Glutamatergic neuron (in vitro differentiated cells): Measurements from ENCODE around the gene ENTR1. TPM values are rescaled to one million over a fixed set of nuclear protein-coding genes. Genes with fewer than 3 reads are reported as not detected.

Source experiments
- DNase-seq: peaks from one replicate; pipeline ENCODE4 v3.0.0; 2022
- H3K27ac Mint-ChIP-seq: one replicate; pipeline ENCODE4 v1.8.0; 2020; ENCODE audit warnings: mild to moderate bottlenecking, mixed read lengths, inconsistent platforms; ENCODE audit not compliant: unreplicated experiment
- H3K27me3 Mint-ChIP-seq: one replicate; pipeline ENCODE4 v1.8.0; 2020; ENCODE audit warnings: mild to moderate bottlenecking, moderate library complexity, mixed read lengths, inconsistent platforms; ENCODE audit not compliant: unreplicated experiment
- H3K36me3 Mint-ChIP-seq: one replicate; pipeline ENCODE4 v1.8.0; 2020; ENCODE audit warnings: mild to moderate bottlenecking, mixed read lengths, inconsistent platforms; ENCODE audit not compliant: unreplicated experiment
- H3K4me1 Mint-ChIP-seq: one replicate; pipeline ENCODE4 v1.8.0; 2020; ENCODE audit warnings: mild to moderate bottlenecking, low read depth, mixed read lengths, inconsistent platforms; ENCODE audit not compliant: unreplicated experiment
- H3K4me3 Mint-ChIP-seq: one replicate; pipeline ENCODE4 v1.8.0; 2020; ENCODE audit warnings: mild to moderate bottlenecking, mixed read lengths, inconsistent platforms; ENCODE audit not compliant: unreplicated experiment
- H3K9me3 Mint-ChIP-seq: one replicate; pipeline ENCODE4 v1.8.0; 2020; ENCODE audit warnings: mild to moderate bottlenecking, moderate library complexity, mixed read lengths, inconsistent platforms; ENCODE audit not compliant: unreplicated experiment
- CTCF ChIP-seq: fragments of 200-600 bp; sonication (generic); IDR thresholded peaks from one replicate; pipeline ENCODE4 v1.5.0; 2021; ENCODE audit not compliant: partially characterized antibody, unreplicated experiment
- total RNA-seq: library from RNA; stranded (reverse); fragmentation: NEBNext Ultra II Directional; extraction: Animal tissue kit (Norgen Biotek cat#: 25700); gene quantifications from one replicate; pipeline ENCODE4 v1.2.1, GENCODE V29; 2021; ENCODE audit not compliant: unreplicated experiment

The ENTR1 gene
- total RNA-seq, 1 donor from 2014 or later: 61.2 TPM

GRCh38 chr9:136365775-136366222, 44.6 kb downstream of the ENTR1 start:
- Mint-ChIP-seq H3K4me1 (peaks cover 3% of the 10 kb centered on the region), H3K4me3 (no peak overlapping the region), H3K27ac (peak overlapping the region; percentile 33), H3K9me3 (peaks cover 6% of the 10 kb centered on the region), H3K36me3 (no peaks in the 10 kb centered on the region), H3K27me3 (peaks cover 16% of the 10 kb centered on the region)
- TF ChIP-seq CTCF: peak; percentile 4
- DNase-seq: no peak

GRCh38 chr9:136364942-136365774, 45.3 kb downstream of the ENTR1 start:
- Mint-ChIP-seq H3K27me3 (peaks cover 18% of the 10 kb centered on the region), H3K4me1 (peaks cover 2% of the 10 kb centered on the region), H3K27ac (peak overlapping the region; percentile 90), H3K9me3 (peaks cover 11% of the 10 kb centered on the region), H3K4me3 (peak overlapping the region; percentile 30), H3K36me3 (no peaks in the 10 kb centered on the region)
- peak; percentile 22 for TF ChIP-seq CTCF
- peak; percentile 91 for DNase-seq

GRCh38 chr9:136363949-136364748, 46.3 kb downstream of the ENTR1 start:
- Mint-ChIP-seq H3K27me3 (peaks cover 14% of the 10 kb centered on the region), H3K27ac (peak overlapping the region; percentile 83), H3K9me3 (peaks cover 13% of the 10 kb centered on the region), H3K4me1 (peaks cover 4% of the 10 kb centered on the region), H3K4me3 (no peak overlapping the region), H3K36me3 (no peaks in the 10 kb centered on the region)
- peak; percentile 62 for TF ChIP-seq CTCF
- no peak for DNase-seq

- H3K4me3 Mint-ChIP-seq: peak within 1 kb of the TSS; percentile 85
- DNase-seq: peak; percentile 98
- H3K9me3 Mint-ChIP-seq: peaks cover 13% of the 10 kb centered on the region
- TF ChIP-seq CTCF: peak; percentile 99
- peaks cover 14% of the 10 kb centered on the region for H3K27me3 Mint-ChIP-seq
- H3K36me3 Mint-ChIP-seq: no peaks in the 10 kb centered on the region
- H3K27ac Mint-ChIP-seq: peak within 1 kb of the TSS; percentile 83
- peaks cover 4% of the 10 kb centered on the region for H3K4me1 Mint-ChIP-seq
These were observed 47.1 kb downstream of the ENTR1 start, which contains the start of gene DNLZ for GRCh38 chr9:136363106-136363948. Gene DNLZ (minus strand): TSS chr9:136363744. CDS start chr9:136363714, 30 bp downstream.
